Measurements from ENCODE around the gene CEMIP2.
A peak's percentile ranks its signal among the peaks of the same experiment; 100 is the strongest.

The CEMIP2 gene

DNA sequence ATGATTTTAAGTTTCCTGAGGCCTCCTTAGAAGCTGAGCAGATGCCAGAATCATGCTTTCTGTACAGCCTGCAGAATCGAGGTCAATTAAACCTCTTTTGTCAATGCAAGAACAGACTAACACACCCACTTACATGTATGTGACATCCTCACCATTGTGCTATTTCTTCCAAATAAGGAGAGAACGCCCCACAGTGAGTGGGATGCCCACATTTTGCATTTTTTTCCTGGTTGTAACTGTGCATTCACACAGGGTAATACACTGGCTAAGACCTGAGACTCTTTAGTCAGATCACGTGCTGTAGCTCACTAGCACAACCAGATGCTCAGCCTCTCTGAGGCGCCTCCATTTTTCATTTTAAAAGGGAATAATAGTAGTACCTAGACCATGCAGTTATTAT is 4.4 kb upstream of the CEMIP2 start:
- FAIRE-seq (no peak), DNase-seq (ENCODE audit: extremely low spot score, insufficient read length, low read depth) (no peak)

DNA sequence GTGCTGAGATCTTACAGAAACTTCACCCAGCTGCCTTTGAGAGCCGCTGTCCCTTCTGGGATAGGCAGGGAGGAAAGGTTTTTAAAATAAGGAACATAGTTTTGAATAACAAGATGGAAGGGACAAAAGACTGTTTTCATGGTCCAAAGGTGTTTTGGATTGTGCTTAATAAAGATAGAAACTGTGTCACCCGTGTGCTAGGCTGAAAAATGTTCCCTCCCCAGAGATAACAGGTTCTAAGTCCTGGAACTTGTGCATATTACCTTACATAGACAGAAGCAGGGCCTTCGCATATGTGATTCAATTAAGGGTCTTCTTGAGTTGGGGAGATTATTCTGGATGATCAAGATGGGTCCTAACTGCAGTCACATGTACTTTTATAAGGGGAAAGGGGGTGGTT is 1.9 kb upstream of the CEMIP2 start:
- DNase-seq (ENCODE audit: extremely low spot score, insufficient read length, low read depth) (no peak), FAIRE-seq (no peak)

DNA sequence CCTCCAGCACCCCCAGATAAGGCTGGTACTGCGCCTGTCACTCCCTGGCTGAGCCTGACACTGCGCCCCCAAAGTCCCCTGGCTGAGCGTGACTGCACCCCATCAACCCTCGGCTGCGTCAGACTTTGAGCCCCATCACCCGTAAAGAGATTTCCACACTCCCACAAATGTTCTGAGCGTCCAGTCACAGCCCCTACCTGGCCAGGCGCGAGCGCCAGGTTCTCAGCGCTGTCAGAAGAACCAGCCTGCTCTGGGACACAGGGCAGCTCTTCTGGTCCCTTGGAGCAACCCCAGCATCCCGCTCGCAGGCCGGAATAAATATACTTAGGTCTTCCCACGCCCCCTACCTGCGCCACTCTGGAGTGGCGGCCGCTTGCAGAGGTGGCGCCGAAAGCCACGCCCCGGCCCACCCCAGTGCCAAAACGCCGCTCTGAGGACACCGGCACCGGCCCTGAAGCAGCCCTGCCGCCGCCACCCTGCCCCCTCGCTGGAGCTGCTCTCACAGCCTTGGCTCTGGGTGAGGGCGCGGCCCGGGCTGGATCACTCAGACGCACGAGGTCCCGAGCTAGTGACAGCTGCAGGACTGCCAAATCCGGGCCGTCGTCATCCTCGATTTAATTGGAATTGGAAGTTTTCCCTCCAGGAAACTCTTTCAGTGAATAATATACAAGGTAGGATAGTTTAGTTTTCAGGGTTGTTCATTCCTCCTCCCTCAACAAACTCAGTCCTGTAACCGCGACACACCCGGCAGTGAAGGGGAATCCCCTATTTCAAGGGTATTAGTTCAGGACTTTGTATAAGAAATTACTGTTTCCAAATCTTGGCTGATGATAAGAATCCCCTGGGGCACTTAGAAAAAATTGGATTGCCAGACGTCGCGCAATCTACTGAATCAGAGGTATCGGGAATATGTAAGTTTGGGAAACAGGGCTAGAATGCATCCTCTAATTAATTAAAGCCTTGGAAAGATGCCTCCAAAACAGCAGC is 1.2 kb upstream of the CEMIP2 start:
- DNase-seq (ENCODE audit: extremely low spot score, insufficient read length, low read depth) = no peak
- peak; percentile 57 for FAIRE-seq

DNA sequence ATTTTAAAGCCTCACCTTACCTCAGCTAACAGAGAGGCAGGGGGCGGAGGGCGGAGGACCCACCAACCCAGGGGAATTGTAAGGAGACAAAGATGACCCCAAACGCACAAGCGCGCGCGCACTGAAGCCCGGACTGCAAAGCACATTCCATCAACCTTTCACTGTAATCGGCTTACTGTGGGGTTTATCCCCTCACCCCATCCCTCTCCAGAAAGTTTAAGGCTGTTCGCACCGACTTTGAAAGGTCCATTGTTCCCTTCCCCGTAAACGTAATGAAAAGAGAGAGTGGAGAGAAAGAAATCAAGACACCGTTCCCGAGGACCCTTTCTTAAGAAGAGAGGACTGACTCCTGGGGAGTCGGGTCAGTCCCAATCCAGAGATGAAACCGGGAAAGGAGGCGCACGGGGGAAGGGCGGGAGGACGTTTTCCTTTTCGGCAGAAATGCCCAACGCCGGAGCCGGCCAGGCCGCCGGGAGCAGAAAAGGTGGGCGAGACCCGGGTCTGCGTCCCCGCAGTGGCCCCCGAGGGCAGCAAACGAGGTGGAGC is 464 bp downstream of the CEMIP2 start:
- no peak for FAIRE-seq
- DNase-seq (ENCODE audit: extremely low spot score, insufficient read length, low read depth) = no peak

DNA sequence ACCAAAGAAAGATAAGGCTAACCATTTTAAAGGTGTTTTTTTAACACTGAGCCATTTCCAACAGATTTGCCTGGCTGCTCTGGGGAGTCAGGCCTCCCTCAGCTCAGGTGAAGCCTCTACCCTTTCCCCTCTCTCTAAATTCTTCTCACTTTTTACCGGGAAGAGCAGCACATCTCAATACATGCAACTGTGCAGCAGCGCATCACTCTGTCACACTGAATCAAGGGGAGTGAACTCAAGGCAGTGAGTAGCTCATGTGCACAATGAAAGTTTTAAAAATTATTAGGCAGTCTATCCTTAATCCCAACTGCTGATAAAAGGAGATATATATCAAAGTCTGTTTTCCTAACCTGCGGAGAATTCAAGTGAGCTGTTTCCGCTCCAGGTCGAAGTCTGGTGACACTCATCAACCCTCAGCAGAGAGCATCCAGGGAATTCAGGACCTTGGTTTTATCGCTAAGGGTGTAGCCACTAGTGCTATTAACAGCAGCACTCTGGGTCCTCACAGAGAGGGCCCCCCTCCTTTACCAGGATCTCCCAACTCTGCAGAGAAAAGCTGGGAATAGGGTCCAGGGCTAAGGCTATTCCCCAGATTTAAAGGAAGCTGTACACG is 1.0 kb downstream of the CEMIP2 start:
- FAIRE-seq = no peak
- no peak for DNase-seq (ENCODE audit: extremely low spot score, insufficient read length, low read depth)

DNA sequence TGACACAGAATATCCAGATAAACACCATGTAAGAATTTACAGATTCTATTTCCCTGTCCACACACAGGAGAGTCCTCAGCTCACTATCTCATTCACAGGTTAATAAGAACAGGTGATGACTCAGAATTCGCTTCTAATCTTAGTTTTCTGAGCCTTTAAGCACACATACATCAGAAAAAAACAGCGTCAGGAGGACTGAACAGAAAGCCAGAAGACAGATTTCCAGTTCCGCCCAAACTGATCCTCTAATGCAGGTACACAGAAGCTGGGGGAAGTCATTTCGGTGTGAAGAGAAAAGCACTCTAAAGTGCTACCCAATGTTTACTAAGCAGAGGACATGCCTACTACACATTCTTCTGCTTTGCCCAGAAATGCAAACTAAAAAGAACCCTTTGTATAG is 1.6 kb downstream of the CEMIP2 start:
- FAIRE-seq = peak; percentile 87
- no peak for DNase-seq (ENCODE audit: extremely low spot score, insufficient read length, low read depth)

DNA sequence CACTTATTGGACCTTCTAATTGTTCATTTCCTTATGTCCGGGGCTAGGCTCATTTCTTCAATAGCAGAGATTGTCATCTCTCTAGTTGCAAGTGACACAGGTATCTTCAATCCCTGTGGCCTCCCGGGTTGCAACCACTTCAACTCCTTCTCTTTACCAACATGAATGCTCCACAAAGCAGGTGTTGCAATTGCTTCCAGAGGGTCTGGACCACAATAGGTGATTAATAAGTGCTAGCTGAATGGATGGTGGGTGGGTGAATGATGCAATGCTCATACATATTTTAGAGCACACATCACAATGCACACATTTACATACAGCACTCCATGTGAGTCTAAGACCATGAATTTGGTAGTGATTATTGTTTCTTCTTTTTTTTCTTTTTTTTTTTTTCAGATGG is 2.6 kb downstream of the CEMIP2 start:
- no peak for FAIRE-seq

DNA sequence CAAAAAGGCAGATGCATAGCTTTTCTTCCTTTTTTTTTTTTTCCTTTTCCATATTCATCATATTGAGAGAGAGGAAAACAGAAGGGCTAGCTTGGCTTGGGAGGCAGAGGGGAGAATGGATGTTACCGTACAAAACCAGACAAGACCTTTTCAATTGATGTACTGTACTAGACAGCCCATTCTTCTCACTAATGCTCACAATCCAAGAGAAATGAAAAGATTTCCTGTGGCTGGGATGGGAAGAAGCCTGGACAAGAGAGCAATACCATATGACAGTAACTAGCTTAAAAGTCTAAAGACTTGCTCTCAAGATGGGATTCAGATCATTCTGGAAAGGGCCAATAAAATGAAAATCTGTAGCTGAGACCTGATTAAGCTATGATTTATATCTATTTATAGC is 3.4 kb downstream of the CEMIP2 start:
- FAIRE-seq (no peak), DNase-seq (ENCODE audit: extremely low spot score, insufficient read length, low read depth) (no peak)

More for the DNA sequence above, 2.6 kb downstream of the CEMIP2 start:
- no peak for DNase-seq (ENCODE audit: extremely low spot score, insufficient read length, low read depth)

DNA sequence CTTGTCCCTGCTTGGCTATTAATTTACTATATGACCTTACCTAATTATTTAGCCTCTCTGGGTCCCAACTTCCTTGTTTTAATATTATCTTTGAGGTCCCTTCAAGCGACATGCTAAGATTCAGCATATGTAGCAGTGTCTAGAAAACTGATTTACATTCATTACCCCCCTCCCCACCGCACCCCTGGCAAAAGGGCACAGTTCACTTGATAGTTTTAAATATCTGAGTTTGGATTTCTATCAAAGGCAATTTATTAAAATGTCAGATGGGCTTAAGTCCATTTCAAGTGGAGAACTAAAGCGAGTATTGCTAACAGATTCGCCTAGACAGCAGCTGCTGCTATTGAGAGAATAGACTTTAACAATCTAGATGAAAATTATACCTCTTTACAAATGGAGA is 3.9 kb downstream of the CEMIP2 start:
- FAIRE-seq = no peak
- no peak for DNase-seq (ENCODE audit: extremely low spot score, insufficient read length, low read depth)

DNA sequence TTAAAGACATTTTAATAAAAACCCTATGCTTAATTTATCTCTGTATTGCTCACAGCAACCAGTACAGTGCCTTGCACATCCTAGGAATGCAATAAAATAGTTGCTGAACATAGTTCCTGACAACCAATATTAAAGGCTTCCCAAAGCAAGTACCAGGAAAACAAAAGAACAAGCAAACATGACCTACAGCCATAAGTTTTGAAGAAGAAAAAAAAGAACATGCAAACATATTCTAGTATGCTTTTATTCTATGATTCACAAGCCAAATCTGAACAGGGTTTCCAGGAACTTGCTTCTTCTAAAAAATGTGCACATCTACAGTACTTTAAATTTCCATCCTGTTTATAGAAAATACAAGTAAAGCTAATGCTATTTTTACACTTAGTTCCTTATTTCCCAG is 4.5 kb downstream of the CEMIP2 start:
- FAIRE-seq (no peak), DNase-seq (ENCODE audit: extremely low spot score, insufficient read length, low read depth) (no peak)

DNA sequence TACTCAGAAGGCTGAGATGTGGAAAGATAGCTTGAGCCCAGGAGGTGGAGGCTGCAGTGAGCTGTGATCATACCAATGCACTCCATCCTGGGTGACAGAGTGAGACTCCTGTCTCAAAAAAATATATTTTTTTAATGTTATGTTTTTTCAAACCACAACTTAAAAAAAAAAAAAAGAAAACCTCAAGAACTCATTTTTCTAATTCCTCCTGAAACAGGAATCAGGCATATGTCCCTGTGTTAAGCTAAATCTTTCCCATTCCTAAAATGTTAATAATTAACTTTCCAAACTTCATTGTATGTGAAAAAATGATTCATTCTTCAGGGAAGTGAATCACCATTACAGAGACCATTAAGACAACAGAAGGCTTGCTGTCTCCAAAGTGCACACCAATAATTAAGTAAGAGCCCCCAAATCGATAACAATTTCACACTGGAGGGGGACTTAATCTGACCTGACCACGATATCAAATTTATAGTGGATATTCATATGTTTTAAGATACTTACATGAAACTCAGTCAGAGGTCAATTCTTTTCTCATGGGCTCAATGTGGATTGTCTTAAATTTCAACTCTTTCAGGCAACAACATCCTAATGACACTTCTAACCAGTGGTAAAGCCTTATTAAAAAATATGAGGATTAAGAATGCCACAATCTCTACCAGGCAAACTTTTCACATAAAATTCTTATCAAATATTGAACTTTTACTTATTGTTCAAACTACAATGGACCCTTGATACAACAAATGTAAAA is 5.2 kb downstream of the CEMIP2 start:
- no peak for DNase-seq (ENCODE audit: extremely low spot score, insufficient read length, low read depth)

DNA sequence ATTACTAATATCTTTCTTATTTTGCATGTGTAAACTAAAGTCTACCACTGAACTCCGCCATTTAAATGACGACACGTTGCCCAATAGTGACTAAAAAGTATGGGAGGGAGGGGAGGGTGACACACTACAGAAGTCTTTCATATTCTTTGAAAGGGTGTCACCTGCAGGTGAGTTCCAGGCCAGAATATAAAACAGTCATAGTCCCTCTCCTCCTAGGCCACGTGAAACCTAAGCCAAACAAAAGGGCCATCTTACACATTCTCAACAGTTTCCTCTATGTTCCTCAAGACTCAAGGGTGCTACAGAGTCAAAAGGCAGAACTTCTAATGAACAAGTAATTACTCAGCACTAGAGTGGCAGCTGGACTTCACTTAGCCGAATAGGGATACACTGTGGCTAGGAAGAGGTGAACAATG is 6.4 kb downstream of the CEMIP2 start:
- FAIRE-seq (no peak), DNase-seq (ENCODE audit: extremely low spot score, insufficient read length, low read depth) (no peak)

More for the DNA sequence above, 5.2 kb downstream of the CEMIP2 start:
- no peak for FAIRE-seq

DNA sequence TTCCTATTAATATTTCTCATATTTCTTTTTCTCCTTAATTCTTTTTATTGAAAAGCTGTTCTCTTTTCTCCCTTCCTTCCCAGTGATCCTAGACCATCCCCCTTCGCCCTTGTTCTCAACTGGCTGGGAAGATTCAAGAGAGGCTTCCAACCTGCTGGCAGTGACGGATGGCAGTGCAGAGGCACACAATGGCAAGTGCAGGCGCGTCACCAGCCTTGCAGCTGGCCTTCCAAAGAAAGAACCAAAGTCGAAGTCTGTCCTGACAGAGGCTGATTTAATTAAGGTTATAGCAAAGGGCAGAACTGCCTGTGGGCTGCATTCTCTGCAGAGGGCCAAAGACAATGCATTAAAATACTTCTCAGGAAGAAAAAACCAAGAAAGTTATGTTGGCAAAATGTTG is 7.4 kb downstream of the CEMIP2 start:
- FAIRE-seq = no peak
- DNase-seq (ENCODE audit: extremely low spot score, insufficient read length, low read depth) = no peak

DNA sequence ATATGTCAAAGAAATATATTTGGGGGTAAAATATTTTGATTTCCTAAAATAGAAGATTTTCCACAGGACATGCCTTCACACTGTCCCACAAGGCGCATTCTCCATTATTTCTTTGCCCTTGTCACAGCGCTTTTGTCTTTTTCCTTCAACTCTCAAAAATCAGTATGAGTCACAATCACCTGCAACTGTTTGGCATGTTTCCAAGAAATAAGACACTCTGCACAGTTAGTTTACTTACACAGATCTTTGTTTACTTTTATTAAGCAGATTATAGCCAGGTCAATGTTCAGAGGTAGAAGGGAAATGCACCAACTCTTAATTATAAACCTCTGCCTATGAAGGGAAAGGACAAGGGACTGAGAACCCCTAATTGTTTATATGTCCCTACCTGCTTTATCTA is 9.5 kb downstream of the CEMIP2 start:
- DNase-seq (ENCODE audit: extremely low spot score, insufficient read length, low read depth) = no peak
- FAIRE-seq = no peak

DNA sequence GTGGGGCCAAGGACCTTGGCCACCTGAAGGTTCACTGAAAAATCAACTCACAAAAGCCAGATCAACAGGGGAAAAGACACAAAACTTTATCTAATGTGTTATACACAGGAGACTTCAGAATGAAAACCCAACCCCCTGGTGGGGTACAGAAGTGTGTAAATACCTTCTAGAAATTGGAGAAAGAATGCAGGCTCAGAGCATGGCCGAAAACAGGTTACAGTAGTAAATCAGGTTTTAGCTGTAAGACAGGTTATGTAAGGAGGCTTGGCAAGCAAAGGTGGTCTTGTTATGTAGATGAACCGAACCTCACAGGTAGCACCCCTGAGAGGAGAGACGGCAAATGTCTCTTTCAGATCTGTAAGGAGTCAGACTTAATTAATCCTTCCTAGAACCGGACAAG is 10.0 kb downstream of the CEMIP2 start:
- DNase-seq (ENCODE audit: extremely low spot score, insufficient read length, low read depth) (no peak), FAIRE-seq (no peak)

DNA sequence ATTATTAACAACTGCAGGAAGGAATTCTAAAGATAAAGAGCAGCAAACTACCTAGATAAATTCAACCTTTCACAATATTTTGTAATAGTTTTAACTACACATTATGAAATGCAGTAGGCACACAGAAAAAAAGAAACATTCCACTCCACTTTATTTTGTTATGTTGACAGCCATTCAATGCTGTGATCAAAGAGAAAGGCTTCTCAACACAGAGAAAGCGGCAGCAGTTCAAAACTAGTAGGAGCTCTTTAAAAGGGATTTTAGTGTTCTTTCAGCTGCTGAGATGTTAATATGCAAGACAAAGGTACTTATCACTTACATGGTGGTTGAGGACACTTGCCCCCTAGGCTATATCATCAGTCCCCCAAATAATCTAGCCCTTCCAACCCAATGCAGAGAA is 11.6 kb downstream of the CEMIP2 start:
- FAIRE-seq = no peak
- DNase-seq (ENCODE audit: extremely low spot score, insufficient read length, low read depth) = no peak

DNA sequence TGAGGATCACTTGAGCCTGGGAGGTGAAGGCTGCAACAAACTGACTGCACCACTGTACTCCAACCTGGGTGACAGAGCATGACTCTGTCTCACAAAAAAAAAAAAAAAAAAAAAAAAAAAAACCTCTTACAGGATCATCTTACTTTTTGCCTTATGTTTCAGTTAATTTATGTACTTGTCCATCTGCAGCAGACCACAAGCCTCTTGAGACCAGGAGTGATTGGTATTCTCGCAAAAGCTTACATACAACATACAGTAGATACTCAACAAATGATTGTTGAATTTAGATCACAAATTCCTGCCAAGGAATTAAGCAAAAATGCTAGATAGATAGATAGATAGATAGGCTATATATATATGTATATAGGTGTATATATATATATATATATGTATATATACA is 12.4 kb downstream of the CEMIP2 start:
- DNase-seq (ENCODE audit: extremely low spot score, insufficient read length, low read depth) = no peak
- FAIRE-seq = no peak

DNA sequence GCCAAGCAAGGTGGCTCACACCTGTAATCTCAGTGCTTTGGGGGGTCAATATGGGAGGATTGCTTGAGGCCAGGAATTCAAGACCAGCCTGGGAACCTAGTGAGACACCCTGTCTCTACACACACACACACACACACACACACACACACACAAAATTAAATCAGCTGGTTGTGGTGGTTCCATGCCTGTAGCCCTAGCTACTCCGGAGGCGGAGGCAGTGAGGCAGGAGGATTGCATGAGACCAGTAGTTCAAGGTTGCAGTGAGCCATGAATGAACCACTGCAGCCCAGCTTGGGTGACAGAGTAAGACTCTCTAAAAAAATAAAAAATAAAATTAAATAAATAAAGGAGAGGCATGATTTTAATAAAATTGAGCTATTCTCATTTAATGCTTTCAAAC is 13.1 kb downstream of the CEMIP2 start:
- FAIRE-seq (no peak), DNase-seq (ENCODE audit: extremely low spot score, insufficient read length, low read depth) (no peak)

DNA sequence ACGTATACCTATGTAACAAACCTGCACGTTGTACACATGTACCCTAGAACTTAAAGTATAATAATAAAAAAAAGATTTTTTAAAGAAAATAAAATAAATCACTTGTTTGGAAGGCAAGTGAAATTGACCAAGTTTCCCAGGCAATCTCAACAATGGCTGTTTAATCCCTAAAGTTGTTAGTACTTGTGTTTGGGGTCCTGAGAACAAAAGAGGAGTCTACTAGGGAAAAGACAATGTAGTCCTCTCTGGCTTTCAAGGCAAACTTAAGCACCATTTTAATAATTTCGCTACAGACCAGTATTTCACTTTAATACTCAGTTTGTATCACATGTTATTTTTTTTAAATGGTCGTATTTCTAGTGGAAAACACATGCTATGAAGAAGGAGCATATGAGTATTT is 14.2 kb downstream of the CEMIP2 start:
- FAIRE-seq = no peak

DNA sequence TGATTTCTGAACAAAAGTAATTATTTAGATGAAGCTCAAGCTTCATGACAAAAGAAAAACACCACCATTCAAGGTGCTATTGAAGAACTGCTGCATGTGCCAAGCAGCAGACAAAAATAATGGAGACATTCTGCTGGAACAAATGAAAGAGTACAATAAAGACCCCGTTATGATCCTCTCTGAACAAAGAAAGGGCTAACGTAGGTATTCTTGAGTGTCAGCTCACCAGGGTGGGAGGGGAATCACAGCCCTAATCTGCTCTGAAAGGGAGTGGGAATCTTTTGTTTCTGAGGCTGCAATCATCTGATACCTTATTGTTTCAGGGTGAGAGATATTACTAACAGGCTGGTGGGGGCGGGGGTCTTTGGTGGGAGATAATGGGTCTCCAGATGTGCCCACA is 15.4 kb downstream of the CEMIP2 start:
- no peak for FAIRE-seq
- DNase-seq (ENCODE audit: extremely low spot score, insufficient read length, low read depth) = no peak

More for the DNA sequence above, 14.2 kb downstream of the CEMIP2 start:
- no peak for DNase-seq (ENCODE audit: extremely low spot score, insufficient read length, low read depth)

DNA sequence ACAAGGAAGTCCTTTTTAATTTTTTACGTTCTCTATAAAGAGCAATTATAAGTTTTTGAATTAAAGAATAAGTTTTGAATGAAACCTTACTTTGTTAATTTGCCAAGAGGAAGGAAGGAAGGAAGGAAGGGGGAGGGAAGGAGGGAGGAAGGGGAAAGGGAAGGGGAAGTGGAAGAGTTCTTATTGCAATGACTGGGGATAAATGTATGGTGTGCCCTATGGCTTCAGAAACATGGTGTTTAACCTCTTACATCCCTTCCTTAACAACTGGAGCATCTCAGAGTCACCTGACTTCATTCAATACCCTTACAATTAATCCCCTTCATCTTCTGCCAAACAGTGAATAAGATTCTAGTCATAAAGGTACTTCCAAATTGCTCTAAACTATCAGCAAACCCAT is 16.0 kb downstream of the CEMIP2 start:
- DNase-seq (ENCODE audit: extremely low spot score, insufficient read length, low read depth) (no peak), FAIRE-seq (no peak)
